ENCODE results near the gene ZNF583.

The ZNF583 gene

DNA sequence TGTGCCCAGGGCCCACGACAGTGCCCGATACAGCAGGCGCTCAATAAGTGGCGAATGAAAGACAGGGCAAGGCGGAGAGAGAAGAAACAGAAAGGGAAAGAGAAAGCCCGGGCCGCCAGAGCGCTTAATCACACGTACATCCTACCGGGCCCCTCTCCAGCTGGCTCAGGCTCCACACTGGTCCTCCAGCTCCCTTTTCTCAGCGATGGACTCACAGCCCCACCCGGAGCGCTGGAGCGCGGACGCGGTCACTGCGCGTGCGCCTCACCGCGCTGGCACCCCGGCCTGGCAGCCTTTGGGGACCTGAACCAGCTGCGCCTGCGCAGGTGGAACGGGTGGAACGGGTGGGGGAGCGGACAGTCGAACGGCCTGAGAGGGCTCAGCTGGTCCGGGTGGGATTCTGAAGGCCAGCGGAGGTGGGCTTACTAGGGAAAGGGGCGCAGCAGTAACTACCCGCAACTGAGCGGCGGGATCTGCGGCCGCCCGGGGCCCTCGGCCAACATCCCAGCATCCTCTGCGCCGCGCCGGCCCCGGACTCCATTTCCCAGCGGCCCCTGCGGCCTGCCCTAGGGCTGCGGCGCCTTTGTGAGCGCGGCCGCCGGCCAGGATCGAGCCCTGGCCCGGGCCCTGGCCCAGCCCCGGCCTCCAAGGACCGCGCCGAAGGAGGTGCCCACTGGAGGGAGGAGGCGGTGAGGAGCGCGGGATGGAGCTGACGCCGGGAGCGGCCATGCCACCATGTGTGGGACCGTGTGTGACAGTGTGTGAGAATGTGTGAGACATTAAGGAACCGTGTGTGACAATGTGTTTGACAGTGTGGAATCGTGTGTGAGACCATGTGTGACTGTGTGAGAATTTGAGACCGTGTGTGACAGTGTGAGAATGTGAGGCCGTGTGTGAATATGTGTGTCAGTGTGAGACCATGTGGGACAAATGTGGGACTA, at the start of gene ZNF583:
TSS of gene ZNF583 (plus strand) at position 569 of the 941 bp plus-strand sequence. CDS start 2,783 bp downstream, outside the sequence.
- DNase-seq = peak; percentile 92

DNA sequence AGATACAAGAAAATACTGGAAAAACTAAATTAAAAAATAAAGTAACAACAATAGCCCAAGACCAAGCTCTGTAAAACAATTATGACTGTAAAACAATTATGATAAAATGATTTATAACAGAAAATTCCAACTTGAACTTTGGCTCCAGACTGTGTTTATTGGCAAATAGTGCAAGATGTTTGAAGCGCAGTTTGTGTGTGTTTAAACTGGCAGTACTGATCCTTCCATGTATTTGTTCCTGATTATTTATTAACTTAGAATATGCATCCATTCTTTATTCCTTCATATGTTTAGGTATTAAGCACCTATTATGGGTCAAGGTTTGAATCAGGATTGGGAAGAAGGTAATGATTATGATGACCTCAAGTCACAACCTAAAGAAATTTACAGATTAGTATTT, 48.6 kb upstream of the ZNF583 start:
- DNase-seq = no peak

DNA sequence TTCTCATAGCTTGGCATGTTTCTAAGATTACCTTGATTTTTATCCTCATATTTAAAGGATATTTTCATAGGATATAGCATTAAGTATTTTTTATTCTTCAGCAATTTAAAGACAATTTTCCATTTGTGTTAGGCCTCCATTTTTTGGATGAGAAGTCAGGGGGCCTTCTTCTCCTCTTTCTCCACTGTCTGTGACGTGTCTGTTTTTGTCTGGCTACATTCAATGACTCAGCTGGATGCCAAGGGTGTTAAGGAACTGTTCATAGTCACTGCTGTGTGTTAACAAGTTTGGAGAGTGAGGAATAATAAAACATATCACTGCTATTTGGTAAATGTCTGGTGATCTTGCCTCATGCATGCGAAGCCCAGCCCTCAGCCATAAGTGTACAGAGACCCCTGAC, 47.2 kb upstream of the ZNF583 start:
- no peak for DNase-seq

DNA sequence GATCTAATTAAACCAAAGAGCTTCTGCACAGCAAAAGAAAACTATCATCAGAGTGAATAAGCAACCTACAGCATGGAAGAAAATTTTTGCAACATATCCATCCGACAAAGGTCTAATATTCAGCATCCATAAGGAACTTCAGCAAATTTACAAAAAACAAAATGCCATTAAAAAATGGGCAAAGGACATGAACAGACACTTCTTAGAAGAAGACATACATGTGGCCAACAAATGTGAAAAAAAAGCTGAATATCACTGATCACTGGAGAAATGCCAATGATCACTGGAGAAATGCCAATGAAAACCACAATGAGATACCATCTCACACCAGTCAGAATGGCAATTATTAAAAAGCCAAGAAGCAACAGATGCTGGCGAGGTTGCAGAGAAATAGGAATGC, 43.3 kb upstream of the ZNF583 start:
- no peak for DNase-seq

DNA sequence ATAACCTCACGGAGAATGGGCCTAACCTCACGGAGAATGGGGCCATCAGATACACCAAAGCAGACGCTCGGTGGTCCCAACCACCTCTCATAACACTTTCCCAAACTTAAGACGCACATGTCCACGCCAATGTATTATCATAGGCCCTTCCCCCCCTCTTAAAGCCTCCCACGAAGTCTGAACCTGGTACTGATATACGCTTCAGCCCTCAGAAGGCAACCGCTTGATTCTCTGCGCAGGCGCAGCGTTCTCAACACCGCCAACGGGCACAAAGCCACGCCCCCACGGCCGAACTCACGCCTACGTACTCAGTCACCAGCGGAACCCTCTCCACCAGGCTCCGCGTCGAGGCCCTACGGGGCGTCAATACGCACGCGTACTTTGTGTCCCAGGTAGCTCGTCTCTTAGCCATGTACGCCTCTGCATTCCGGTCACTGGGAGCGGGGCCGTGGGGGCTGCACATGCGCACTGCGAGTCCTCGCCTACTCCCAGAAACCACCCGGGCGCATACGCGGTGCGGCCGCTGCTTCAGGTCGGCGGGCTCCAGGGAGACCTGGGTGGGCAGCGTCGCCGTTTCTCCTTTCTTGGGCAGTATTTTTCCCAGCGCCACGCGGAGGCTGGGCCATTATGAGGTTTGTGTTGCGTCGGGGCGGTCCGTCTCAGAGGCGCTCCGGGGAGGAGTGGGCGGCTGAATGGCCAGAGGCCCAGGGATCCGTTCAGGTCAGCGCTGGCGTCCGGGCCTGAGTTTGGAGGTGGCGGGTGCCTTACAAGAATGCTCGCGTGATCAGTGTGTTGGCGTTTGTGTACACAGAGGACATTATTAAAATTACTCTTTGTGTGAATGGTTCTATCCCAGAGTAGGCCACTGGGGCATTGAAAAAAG, 36.1 kb upstream of the ZNF583 start:
- peak; percentile 78 for DNase-seq

DNA sequence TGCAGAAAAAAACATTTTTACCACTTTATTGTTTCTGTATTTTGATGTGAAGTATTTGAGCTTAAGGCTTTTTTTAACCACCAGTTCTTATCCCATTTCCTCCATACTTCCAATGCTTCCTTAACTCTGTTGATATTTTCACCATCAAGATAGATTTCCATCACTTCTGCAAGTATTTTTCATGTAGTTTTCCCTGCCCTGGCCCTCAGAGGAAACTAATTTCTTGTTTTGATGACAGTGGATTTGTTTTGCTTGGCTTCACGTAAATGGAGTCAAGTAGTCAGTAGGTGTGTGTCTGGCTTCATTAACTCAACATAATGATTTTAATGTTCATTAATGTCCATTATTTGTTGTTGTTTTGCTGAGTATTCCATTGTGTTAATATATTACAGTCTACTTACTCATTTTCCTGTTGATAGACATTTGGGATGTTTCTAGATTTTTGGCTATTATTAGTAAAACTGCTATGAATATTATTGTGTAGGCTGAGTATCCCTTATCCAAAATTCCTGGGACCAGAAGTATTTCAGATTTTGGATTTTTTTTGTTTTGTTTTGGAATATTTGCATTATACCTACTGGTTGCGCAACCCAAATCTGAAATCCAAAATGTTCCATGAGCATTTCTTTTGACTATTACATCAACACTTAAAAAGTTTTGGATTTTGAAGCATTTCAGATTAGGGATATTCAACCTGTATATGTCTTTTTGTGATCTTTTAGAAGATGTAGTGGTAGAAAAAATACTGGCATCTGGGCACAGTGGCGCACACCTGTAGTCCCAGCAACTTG, 34.1 kb upstream of the ZNF583 start:
- DNase-seq = no peak

DNA sequence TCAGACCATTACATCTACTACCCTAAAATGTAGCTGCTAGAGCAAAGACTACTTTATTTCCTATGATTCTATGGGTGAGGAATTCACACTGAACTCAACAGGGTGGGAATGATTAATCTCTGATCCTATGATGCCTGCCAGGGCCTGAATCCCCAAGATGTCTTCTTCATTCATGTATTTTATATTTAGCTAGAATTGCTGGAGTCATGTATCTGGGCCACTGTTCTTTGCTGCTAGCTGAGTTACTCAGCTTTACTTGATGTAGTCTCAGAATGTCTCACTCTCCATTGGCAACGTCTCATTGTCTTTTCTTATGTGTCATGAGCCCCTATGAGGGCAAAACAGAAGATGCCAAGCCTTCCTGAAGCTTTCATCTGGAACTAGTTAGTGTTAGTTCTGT, 31.9 kb upstream of the ZNF583 start:
- no peak for DNase-seq

DNA sequence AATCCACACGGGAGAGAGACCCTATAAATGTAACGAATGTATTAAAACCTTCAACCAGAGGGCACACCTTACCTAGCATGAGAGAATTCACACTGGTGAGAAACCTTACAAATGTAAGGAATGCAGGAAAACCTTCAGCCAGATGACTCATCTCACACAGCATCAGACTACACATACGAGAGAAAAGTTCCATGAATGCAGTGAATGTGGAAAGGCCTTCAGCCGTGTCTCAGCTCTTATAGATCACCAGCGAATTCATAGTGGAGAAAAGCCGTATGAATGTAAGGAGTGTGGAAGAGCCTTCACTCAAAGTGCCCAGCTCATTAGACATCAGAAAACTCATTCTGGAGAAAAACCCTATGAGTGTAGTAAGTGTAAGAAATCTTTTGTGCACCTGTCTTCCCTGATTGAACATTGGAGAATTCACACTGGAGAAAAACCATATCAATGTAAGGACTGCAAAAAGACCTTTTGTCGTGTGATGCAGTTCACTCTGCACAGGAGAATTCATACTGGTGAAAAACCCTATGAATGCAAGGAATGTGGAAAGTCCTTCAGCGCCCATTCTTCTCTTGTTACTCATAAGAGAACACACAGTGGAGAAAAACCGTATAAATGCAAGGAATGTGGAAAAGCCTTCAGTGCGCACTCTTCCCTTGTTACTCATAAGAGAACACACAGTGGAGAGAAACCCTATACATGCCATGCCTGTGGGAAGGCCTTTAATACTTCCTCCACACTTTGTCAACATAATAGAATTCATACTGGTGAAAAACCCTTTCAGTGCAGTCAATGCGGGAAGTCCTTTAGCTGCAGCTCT, 26.8 kb upstream of the ZNF583 start:
- no peak for DNase-seq

DNA sequence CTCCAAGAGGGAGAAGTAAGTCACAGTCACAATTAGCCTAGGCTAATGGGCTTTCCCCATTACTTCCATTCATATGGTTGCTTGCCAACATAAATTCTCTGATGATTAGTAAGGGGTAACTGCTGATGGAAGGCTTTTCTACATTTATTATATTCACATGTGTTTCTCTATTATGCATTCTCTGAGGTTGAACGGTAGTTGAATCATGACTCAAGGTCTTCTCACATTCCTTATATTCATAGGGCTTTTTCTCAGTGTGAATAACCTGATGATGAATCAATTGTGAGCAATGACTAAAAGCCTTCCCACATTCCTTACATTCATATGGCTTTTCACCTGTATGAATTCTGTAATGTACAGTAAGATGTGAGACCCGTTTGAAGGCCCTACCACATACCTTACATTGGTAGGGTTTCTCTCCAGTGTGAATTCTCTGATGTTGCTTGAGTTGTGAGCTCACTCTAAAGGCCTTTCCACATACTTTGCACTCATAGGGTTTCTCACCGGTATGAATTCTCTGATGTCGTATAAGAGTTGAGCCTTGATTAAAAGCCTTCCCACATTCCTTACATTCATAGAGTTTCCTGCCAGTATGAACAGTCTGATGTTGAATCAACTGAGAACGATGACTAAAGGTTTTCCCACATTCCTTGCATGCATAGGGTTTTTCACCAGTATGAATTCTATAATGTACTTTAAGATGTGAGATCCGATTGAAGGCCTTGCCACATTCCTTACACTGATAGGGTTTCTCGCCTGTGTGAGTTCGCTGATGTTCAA, 20.1 kb upstream of the ZNF583 start:
- no peak for DNase-seq

DNA sequence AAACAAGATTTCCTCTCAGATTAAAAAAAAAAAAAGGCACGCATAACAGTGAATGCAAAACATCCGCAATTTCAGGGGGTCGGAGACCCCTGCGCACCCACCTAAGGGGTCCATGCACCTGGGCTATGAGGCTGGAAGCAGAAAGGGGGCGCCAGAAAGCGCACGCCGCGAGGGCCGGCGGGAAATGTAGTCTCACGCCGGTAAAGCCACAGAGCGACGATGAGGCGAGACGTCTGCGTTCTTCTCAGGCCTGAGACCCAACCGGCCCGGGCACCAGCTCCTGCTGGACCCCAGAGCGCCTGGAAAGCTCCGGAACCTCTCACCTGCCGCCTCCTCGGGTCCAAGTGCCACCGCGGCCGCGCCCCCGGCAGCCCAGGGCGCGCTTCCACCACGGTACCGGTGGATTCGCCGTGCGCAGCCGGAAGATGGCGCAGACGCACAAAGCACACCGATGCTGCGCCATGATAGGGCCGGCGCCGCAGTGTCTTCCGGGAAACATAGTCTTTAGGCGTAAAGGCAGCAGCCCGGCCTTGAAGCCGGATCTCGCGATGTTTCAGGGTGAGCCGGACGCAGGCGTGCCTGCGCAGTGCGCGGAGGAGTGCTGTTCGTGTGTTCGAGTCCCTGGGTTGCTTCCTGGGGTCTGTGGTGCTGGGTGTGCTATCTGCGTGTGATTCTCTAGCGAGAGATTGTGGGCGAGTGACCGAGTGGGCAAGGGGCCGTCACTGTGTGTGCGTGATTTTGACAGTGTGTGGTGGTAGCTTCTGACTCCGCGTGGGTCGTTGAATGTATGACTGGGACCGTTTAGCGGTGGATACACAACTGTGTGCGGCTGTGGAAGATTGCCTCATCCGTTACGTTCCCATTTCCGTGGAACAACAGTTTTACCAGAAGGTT, 10.8 kb upstream of the ZNF583 start, which contains the start of gene ZNF582:
TSS of gene ZNF582 (minus strand) at position 416 of the 894 bp plus-strand sequence. CDS start 1,782 bp downstream, outside the sequence.
- peak; percentile 94 for DNase-seq

DNA sequence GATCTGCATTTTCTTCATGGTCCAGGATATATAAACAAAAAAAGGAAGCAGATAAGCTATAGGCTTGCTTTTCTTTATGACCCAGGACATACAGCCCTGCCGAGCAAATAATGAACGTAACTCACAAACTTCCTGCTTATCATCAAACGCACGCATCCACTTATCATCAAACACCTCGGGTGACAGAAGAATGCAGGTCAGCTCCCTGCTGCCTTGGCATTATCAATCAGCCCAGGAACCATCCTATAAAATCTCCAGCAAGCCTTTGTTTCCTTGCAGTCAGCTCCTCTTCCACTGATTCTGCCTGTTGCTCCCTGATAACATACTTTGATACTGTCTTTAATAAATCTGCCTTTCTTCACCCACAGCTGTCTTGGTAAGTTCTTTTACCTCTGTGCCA, 5.3 kb upstream of the ZNF583 start:
- DNase-seq = no peak

DNA sequence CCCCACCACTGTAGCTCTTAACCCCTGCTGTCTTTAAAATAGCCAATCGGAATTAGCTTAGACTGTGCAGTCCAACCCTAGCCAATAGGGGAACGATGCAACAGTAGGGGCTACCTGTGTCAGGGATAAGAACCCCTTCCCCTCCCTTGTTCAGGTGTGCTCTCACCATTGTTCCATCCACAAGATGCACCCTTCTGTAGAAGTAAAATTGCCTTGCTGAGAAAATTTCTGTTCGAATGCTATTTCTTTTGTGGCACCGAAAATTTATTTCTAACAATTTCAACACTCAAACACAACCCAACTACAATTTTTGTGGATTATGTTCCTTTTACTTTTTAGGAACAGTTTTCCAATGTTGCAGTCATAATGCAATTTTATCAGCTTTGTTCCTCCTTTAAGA, 3.6 kb upstream of the ZNF583 start:
- no peak for DNase-seq

DNA sequence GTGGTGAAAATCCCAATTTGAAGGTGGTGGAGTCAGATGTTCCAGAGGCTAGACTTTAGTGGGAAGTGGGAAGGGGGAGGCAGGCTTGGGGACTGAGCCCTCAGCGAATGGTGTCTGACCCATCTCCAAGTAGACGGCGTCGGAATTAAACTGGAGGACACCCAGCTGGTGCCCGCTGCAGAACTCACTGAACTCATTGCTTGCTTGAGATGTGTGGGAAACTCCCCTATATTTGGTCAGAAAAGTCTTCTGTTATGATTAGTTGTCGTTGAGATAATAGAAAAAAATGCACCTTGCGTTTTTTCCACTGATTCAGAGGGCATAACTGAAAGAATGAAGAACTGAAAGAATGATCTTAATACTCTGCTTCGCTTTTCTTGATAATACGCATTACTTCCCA, 871 bp upstream of the ZNF583 start:
- DNase-seq = no peak

DNA sequence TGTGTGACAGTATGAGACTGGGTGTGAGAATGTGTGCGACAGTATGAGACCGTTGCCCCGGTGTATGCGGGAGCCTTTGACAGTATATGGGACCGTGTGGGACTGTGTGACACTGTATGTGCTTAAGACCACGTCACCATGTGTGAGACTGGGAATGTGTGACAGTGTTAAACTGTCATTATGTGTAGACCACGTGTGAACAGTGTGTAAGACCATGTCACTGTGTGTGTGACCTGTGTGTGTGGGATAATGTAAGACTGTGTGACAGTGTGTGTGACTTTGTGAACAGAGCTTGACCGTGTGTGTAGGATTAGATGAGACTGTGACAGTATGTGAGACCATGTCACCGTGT, 549 bp downstream of the ZNF583 start:
- DNase-seq = no peak

DNA sequence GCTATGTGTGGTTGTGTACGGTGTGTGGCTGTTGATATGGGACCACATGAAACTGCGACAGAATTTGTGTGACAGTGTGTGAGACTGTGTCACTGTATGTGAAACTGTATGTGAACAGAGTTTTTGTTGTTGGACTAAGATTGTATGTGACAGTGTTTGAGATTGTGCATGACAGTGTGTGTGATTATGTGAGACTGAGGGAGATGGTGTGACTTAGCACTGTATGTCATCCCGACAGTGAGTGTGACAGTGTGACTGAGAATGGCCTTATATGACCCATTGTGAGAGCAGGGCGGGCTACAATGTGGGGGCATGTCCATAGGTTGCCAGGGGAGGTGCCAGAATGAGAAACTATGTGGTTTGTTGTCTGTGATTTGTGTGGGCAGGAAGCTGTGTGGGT, 930 bp downstream of the ZNF583 start:
- no peak for DNase-seq

DNA sequence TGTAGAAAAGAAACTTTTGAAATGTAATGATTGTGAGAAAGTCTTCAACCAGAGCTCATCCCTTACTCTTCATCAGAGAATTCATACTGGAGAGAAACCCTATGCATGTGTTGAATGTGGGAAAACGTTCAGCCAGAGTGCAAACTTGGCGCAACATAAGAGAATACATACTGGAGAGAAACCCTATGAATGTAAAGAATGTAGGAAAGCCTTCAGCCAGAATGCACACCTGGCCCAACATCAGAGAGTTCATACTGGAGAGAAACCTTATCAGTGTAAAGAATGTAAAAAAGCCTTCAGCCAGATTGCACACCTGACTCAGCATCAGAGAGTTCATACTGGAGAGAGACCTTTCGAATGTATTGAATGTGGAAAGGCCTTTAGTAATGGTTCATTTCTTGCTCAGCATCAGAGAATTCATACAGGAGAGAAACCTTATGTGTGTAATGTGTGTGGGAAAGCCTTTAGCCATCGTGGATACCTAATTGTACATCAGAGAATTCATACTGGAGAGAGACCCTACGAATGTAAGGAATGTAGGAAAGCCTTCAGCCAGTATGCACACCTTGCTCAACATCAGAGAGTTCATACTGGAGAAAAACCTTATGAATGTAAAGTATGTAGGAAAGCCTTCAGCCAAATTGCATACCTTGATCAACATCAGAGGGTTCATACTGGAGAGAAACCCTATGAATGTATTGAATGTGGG, 19.3 kb downstream of the ZNF583 start:
- DNase-seq = no peak

DNA sequence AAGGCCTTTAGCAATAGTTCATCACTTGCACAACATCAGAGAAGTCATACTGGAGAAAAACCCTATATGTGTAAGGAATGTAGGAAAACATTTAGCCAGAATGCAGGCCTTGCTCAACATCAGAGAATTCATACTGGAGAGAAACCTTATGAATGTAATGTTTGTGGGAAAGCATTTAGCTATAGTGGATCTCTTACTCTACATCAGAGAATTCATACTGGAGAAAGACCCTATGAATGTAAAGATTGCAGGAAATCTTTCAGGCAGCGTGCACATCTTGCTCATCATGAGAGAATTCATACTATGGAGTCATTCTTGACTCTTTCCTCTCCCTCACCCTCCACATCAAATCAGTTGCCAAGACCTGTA, 19.8 kb downstream of the ZNF583 start:
- no peak for DNase-seq

DNA sequence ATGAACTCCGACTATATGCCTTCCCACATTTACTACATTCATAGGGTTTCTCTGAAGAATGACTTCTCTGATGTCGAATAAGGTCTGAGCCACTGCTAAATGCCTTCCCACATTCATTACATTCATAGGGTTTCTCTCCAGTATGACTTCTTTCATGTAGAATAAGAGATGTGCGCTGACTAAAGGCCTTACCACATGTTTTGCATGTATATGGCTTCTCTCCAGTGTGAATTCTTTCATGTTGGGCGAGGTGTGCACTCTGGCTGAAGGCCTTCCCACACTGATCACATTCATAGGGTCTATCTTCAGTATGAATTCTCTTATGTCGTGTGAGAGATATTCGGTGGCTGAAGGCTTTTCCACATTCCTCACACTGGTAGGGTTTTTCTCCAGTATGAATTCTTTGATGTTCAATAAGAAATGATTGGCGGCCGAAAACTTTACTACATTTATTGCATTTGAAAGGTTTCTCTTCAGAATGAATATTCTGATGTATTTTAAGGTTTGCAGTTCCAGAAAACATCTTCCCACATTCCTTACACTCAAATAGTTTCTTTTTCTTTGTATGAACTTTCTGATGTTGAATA, 37.2 kb downstream of the ZNF583 start:
- DNase-seq = no peak

DNA sequence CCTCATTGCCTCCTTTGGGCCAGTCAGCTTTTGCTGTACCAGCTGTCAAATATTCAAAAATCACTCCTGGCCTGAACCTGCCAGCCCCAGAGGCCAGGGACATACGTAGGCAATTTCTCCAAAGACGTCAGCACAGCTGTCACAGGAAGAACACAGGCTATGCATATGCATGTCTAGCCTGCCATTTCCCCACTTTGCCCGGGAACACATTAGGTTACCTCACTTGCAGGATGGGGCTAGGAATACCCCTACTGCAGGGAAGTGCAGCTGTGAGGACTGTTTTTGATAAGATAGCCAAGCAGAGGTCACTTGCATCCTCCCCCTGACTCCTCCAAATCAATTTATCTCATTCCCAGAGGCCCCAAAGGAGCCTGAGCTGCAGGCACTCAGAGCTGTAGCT, 70.2 kb downstream of the ZNF583 start:
- DNase-seq = no peak
